ENCODE results near the gene DCANP1. TPM values are rescaled to one million over a fixed set of nuclear protein-coding genes. Genes with fewer than 3 reads are reported as not detected.

DCANP1 gene
- total and polyA plus RNA-seq, 10 donors = 0.23 to 2.4 (median 0.71) TPM

GRCh38 chr5:135465391-135466122, 18.4 kb upstream of the DCANP1 start:
- H3K36me3 ChIP-seq = no peaks in the 10 kb centered on the region
- intact Hi-C loops (cut with DNase I; ENCODE audit: low total_unique reads) = loop anchor here (5.0 kb wide), 1 partner anchor 87 kb away; no protein-coding TSS in a partner anchor
- H3K4me3 ChIP-seq = peak overlapping the region in 1 of 8 donors; percentile 52
- TF ChIP-seq POLR2A (IDR thresholded peaks at IDR 0.05) (no peak), POLR2AphosphoS5 (IDR thresholded peaks at IDR 0.05) (no peak)
- TF ChIP-seq, protein P1, sequence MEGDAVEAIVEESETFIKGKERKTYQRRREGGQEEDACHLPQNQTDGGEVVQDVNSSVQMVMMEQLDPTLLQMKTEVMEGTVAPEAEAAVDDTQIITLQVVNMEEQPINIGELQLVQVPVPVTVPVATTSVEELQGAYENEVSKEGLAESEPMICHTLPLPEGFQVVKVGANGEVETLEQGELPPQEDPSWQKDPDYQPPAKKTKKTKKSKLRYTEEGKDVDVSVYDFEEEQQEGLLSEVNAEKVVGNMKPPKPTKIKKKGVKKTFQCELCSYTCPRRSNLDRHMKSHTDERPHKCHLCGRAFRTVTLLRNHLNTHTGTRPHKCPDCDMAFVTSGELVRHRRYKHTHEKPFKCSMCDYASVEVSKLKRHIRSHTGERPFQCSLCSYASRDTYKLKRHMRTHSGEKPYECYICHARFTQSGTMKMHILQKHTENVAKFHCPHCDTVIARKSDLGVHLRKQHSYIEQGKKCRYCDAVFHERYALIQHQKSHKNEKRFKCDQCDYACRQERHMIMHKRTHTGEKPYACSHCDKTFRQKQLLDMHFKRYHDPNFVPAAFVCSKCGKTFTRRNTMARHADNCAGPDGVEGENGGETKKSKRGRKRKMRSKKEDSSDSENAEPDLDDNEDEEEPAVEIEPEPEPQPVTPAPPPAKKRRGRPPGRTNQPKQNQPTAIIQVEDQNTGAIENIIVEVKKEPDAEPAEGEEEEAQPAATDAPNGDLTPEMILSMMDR (IDR thresholded peaks at IDR 0.05 in 8 of 11, conservative IDR thresholded peaks at IDR 0.05 in 3 of 11) = no peak
- no peak overlapping the region for H3K27ac ChIP-seq
- DNase-seq = peak; percentile 41
- 61 to 69% (median 68%) methylated on average over 12 of the region's 12 CpGs for WGBS, 5 donors
- H3K9me3 ChIP-seq = no peaks in the 10 kb centered on the region
- H3K27me3 ChIP-seq (replicated peaks in 1 of 7) = peaks cover 0 to 74% (median 26%) of the 10 kb centered on the region in 7 donors
- H3K4me1 ChIP-seq = peaks cover 5 to 24% (median 11%) of the 10 kb centered on the region in 6 donors

- Histone ChIP-seq H3K4me1 (peaks cover 5 to 38% (median 12%) of the 10 kb centered on the region in 6 donors), H3K9me3 (no peaks in the 10 kb centered on the region), H3K27ac (no peak overlapping the region), H3K4me3 (no peak overlapping the region), H3K27me3 (replicated peaks in 1 of 7) (peaks cover 0 to 87% (median 26%) of the 10 kb centered on the region in 7 donors), H3K36me3 (no peaks in the 10 kb centered on the region)
- peak; percentile 61 for DNase-seq
- WGBS, 5 donors = 11 to 13% (median 12%) methylated on average over 6 of the region's 6 CpGs
- intact Hi-C loops (cut with DNase I; ENCODE audit: low total_unique reads) = no loop called here
- no peak for TF ChIP-seq POLR2A (IDR thresholded peaks at IDR 0.05)
- TF ChIP-seq, protein P1 (IDR thresholded peaks at IDR 0.05 in 8 of 11, conservative IDR thresholded peaks at IDR 0.05 in 3 of 11) = peak in 7 of 11 experiments; percentile 12 to 56 (median 34)
Observed at GRCh38 chr5:135462304-135462703, 15.2 kb upstream of the DCANP1 start.

GRCh38 chr5:135461481-135462151, 14.5 kb upstream of the DCANP1 start:
- H3K27ac ChIP-seq = no peak overlapping the region
- peaks cover 5 to 40% (median 12%) of the 10 kb centered on the region in 6 donors for H3K4me1 ChIP-seq
- H3K27me3 ChIP-seq (replicated peaks in 1 of 7) = peaks cover 0 to 87% (median 21%) of the 10 kb centered on the region in 7 donors
- H3K4me3 ChIP-seq = no peak overlapping the region
- WGBS, 5 donors = 81 to 91% (median 87%) methylated on average over 6 to 7 of the region's 7 CpGs
- no peaks in the 10 kb centered on the region for H3K36me3 ChIP-seq
- peak; percentile 45 for DNase-seq
- no peaks in the 10 kb centered on the region for H3K9me3 ChIP-seq
- intact Hi-C loops (cut with DNase I; ENCODE audit: low total_unique reads) = no loop called here
- TF ChIP-seq POLR2AphosphoS5 (IDR thresholded peaks at IDR 0.05) (no peak), POLR2A (IDR thresholded peaks at IDR 0.05) (no peak)
- TF ChIP-seq, protein P1 (IDR thresholded peaks at IDR 0.05 in 8 of 11, conservative IDR thresholded peaks at IDR 0.05 in 3 of 11) = no peak
